ENCODE results near the gene TRERF1.
A peak's percentile ranks its signal among the peaks of the same experiment; 100 is the strongest.

TRERF1 gene

GRCh38 chr6:42361036-42361435, 90.7 kb downstream of the TRERF1 start:
- DNase-seq (ENCODE audit: low read depth) = no peak
- TF ChIP-seq CTCF (IDR thresholded peaks at IDR 0.05; ENCODE audit: low read depth, low read length, missing control alignments) = no peak
- in situ Hi-C loops (cut with HindIII; ENCODE audit: low sequenced_read_pairs) = no loop called here
- no peak overlapping the region for H3K4me3 ChIP-seq (ENCODE audit: low read depth, low read length)

- no peak for TF ChIP-seq CTCF (IDR thresholded peaks at IDR 0.05; ENCODE audit: low read depth, low read length, missing control alignments)
- in situ Hi-C loops (cut with HindIII; ENCODE audit: low sequenced_read_pairs) = loop anchor here (5.0 kb wide), 1 partner anchor 73 kb away; no protein-coding TSS in a partner anchor
- no peak for DNase-seq (ENCODE audit: low read depth)
- no peak overlapping the region for H3K4me3 ChIP-seq (ENCODE audit: low read depth, low read length)
These were observed 92.7 kb downstream of the TRERF1 start for GRCh38 chr6:42359021-42359420.

- no peak for DNase-seq (ENCODE audit: low read depth)
- in situ Hi-C loops (cut with HindIII; ENCODE audit: low sequenced_read_pairs) = loop anchor here (5.0 kb wide), 1 partner anchor 77 kb away; no protein-coding TSS in a partner anchor
- no peak for TF ChIP-seq CTCF (IDR thresholded peaks at IDR 0.05; ENCODE audit: low read depth, low read length, missing control alignments)
- H3K4me3 ChIP-seq (ENCODE audit: low read depth, low read length) = no peak overlapping the region
These were observed 96.3 kb downstream of the TRERF1 start for GRCh38 chr6:42355416-42355815.

GRCh38 chr6:42354702-42355101, 97.0 kb downstream of the TRERF1 start:
- no peak for TF ChIP-seq CTCF (IDR thresholded peaks at IDR 0.05; ENCODE audit: low read depth, low read length, missing control alignments)
- no peak for DNase-seq (ENCODE audit: low read depth)
- in situ Hi-C loops (cut with HindIII; ENCODE audit: low sequenced_read_pairs) = loop anchor here (5.0 kb wide), 1 partner anchor 78 kb away; no protein-coding TSS in a partner anchor
- no peak overlapping the region for H3K4me3 ChIP-seq (ENCODE audit: low read depth, low read length)

- in situ Hi-C loops (cut with HindIII; ENCODE audit: low sequenced_read_pairs) = no loop called here
- peak; percentile 15 for DNase-seq (ENCODE audit: low read depth)
- no peak for TF ChIP-seq CTCF (IDR thresholded peaks at IDR 0.05; ENCODE audit: low read depth, low read length, missing control alignments)
- no peak overlapping the region for H3K4me3 ChIP-seq (ENCODE audit: low read depth, low read length)
These were observed 98.7 kb downstream of the TRERF1 start for GRCh38 chr6:42352856-42353564.

GRCh38 chr6:42350911-42351310, 100.8 kb downstream of the TRERF1 start:
- no peak for DNase-seq (ENCODE audit: low read depth)
- TF ChIP-seq CTCF (IDR thresholded peaks at IDR 0.05; ENCODE audit: low read depth, low read length, missing control alignments) = no peak
- in situ Hi-C loops (cut with HindIII; ENCODE audit: low sequenced_read_pairs) = no loop called here
- no peak overlapping the region for H3K4me3 ChIP-seq (ENCODE audit: low read depth, low read length)
